GM19372 (cell line): ENCODE measurements around the gene CACNA2D4.

Experiments
- ATAC-seq: cut with Tn5 transposase; IDR thresholded peaks from one replicate; pipeline ENCODE4 v1.9.1; 2021; ENCODE audit warnings: mild to moderate bottlenecking, low read depth, moderate library complexity; ENCODE audit not compliant: unreplicated experiment

The CACNA2D4 gene

GRCh38 chr12:1935242-1935641 is 16.8 kb upstream of the CACNA2D4 start:
- ATAC-seq = no peak

- ATAC-seq = no peak
Measured at GRCh38 chr12:1934831-1935230, 16.4 kb upstream of the CACNA2D4 start.

GRCh38 chr12:1934068-1934467 is 15.6 kb upstream of the CACNA2D4 start:
- no peak for ATAC-seq

GRCh38 chr12:1933342-1934051 is 15.0 kb upstream of the CACNA2D4 start:
- ATAC-seq = no peak

- no peak for ATAC-seq
Measured at GRCh38 chr12:1932264-1932777, 13.9 kb upstream of the CACNA2D4 start.

GRCh38 chr12:1931642-1932041 is 13.2 kb upstream of the CACNA2D4 start:
- no peak for ATAC-seq

GRCh38 chr12:1930803-1931597 is 12.5 kb upstream of the CACNA2D4 start:
- ATAC-seq = no peak

- ATAC-seq = no peak
Measured at GRCh38 chr12:1929985-1930802, 11.7 kb upstream of the CACNA2D4 start.

GRCh38 chr12:1929241-1929984 is 11.0 kb upstream of the CACNA2D4 start:
- no peak for ATAC-seq

GRCh38 chr12:1928439-1929121 is 10.1 kb upstream of the CACNA2D4 start:
- no peak for ATAC-seq

GRCh38 chr12:1927751-1928351 is 9.4 kb upstream of the CACNA2D4 start:
- no peak for ATAC-seq

GRCh38 chr12:1927051-1927680 is 8.7 kb upstream of the CACNA2D4 start:
- no peak for ATAC-seq

- no peak for ATAC-seq
Measured at GRCh38 chr12:1926251-1926657, 7.8 kb upstream of the CACNA2D4 start.

- no peak for ATAC-seq
Measured at GRCh38 chr12:1925684-1926006, 7.2 kb upstream of the CACNA2D4 start.

- no peak for ATAC-seq
Measured at GRCh38 chr12:1924996-1925683, 6.7 kb upstream of the CACNA2D4 start.

- no peak for ATAC-seq
Measured at GRCh38 chr12:1922985-1923384, 4.5 kb upstream of the CACNA2D4 start.

- ATAC-seq = no peak
Measured at GRCh38 chr12:1922075-1922709, 3.7 kb upstream of the CACNA2D4 start.

GRCh38 chr12:1920971-1921370 is 2.5 kb upstream of the CACNA2D4 start:
- ATAC-seq = no peak
